Endodermal cell (in vitro differentiated cells): Measurements from ENCODE around the gene ARHGAP11B.
"Not testable (repeated sequence)": the region's sequence is repeated elsewhere in the genome, so short reads cannot be mapped to it uniquely, and the experiment has no call there.

Experiments used
- DNase-seq: peaks from one replicate; pipeline ENCODE4 v3.0.0-alpha.2; 2017
- H3K27ac ChIP-seq: 2 replicates; pipeline ENCODE4 v1.5.1; 2013; ENCODE audit warnings: mild to moderate bottlenecking, low read depth, low read length, moderate library complexity
- H3K27me3 ChIP-seq: 2 replicates; pipeline ENCODE4 v1.6.1; 2013; ENCODE audit warnings: mild to moderate bottlenecking, low read length, moderate library complexity; ENCODE audit not compliant: insufficient read depth, control insufficient read depth, poor library complexity, severe bottlenecking
- H3K36me3 ChIP-seq: 2 replicates; pipeline ENCODE4 v1.7.0; 2013; ENCODE audit warnings: mild to moderate bottlenecking, low read length, moderate library complexity; ENCODE audit not compliant: control insufficient read depth, insufficient read depth
- H3K4me1 ChIP-seq: one replicate; pipeline ENCODE4 v1.7.0; 2013; ENCODE audit warnings: low read length; ENCODE audit not compliant: control insufficient read depth, insufficient read depth
- H3K4me3 ChIP-seq: 2 replicates; pipeline ENCODE4 v1.5.1; 2013; ENCODE audit warnings: mild to moderate bottlenecking, low read length, moderate library complexity
- H3K9ac ChIP-seq: 2 replicates; pipeline ENCODE4 v1.6.1; 2013; ENCODE audit warnings: mild to moderate bottlenecking, low read length, moderate library complexity; ENCODE audit not compliant: poor library complexity, severe bottlenecking; ENCODE audit errors: extremely low read depth
- H3K9me3 ChIP-seq: 2 replicates; pipeline ENCODE4 v1.6.1; 2013; ENCODE audit warnings: mild to moderate bottlenecking, low read length, moderate library complexity; ENCODE audit not compliant: control insufficient read depth
- H3K27ac Mint-ChIP-seq: 2 replicates; pipeline ENCODE4 v1.8.0; 2020; ENCODE audit warnings: mixed read lengths
- H3K27me3 Mint-ChIP-seq: 2 replicates; pipeline ENCODE4 v1.8.0; 2021; ENCODE audit warnings: mild to moderate bottlenecking, mixed read lengths; ENCODE audit not compliant: insufficient read depth
- H3K36me3 Mint-ChIP-seq: 2 replicates; pipeline ENCODE4 v1.8.0; 2020; ENCODE audit warnings: low read depth, mixed read lengths
- H3K4me1 Mint-ChIP-seq: 2 replicates; pipeline ENCODE4 v1.8.0; 2020; ENCODE audit warnings: mixed read lengths
- H3K4me3 Mint-ChIP-seq: 2 replicates; pipeline ENCODE4 v1.8.0; 2020; ENCODE audit warnings: mild to moderate bottlenecking, moderate library complexity, mixed read lengths
- H3K9me3 Mint-ChIP-seq: 2 replicates; pipeline ENCODE4 v1.8.0; 2020; ENCODE audit warnings: mild to moderate bottlenecking, mixed read lengths
- CTCF ChIP-seq: fragments of 200-600 bp; sonication (generic); conservative IDR thresholded peaks from 2 replicates; pipeline ENCODE4 v1.5.0; 2021; ENCODE audit warnings: antibody characterized with exemption, mild to moderate bottlenecking
- WGBS, 2 experiments: methylation state at CpG; one replicate each; pipeline versions ENCODE4 v1.1.5 to v1.1.7; 2013; ENCODE audit warnings: missing lambda C conversion rate in 2 of 2, mixed read lengths in 1 of 2; ENCODE audit not compliant: insufficient coverage in 1 of 2, insufficient read length in 1 of 2; 5-methylcytosine and 5-hydroxymethylcytosine counted together

The ARHGAP11B gene

GRCh38 chr15:30661154-30661553, 35.2 kb downstream of the ARHGAP11B start:
- H3K36me3 Mint-ChIP-seq, H3K27ac Mint-ChIP-seq, H3K9me3 ChIP-seq, H3K27me3 Mint-ChIP-seq, H3K27ac ChIP-seq, H3K4me1 ChIP-seq, H3K4me3 Mint-ChIP-seq, H3K4me3 ChIP-seq, H3K4me1 Mint-ChIP-seq, H3K9ac ChIP-seq, DNase-seq, H3K27me3 ChIP-seq, H3K9me3 Mint-ChIP-seq: not testable (repeated sequence)
- peaks cover 38% of the 10 kb centered on the region for H3K36me3 ChIP-seq
- 80 to 83% methylated on average over 1 of the region's 1 CpG for WGBS, 2 experiments
- peak; percentile 75 for TF ChIP-seq CTCF

GRCh38 chr15:30669621-30670020, 43.7 kb downstream of the ARHGAP11B start:
- Mint-ChIP-seq H3K36me3 (peaks cover 30% of the 10 kb centered on the region), H3K27ac (peak overlapping the region; percentile 31)
- not testable (repeated sequence) for H3K4me1 Mint-ChIP-seq, H3K4me3 ChIP-seq, DNase-seq, H3K27me3 ChIP-seq, H3K9me3 ChIP-seq, H3K9ac ChIP-seq, H3K9me3 Mint-ChIP-seq, H3K27ac ChIP-seq, H3K27me3 Mint-ChIP-seq, H3K4me1 ChIP-seq, H3K4me3 Mint-ChIP-seq
- 87 to 94% methylated on average over 3 to 4 of the region's 4 CpGs for WGBS, 2 experiments
- H3K36me3 ChIP-seq, result peaks cover 62% of the 10 kb centered on the region

GRCh38 chr15:30670056-30670455, 44.1 kb downstream of the ARHGAP11B start:
- Histone ChIP-seq H3K9me3 (no peaks in the 10 kb centered on the region), H3K27me3 (no peaks in the 10 kb centered on the region), H3K27ac (no peak overlapping the region), H3K4me1 (no peaks in the 10 kb centered on the region), H3K36me3 (peaks cover 62% of the 10 kb centered on the region), H3K4me3 (no peak overlapping the region), H3K9ac (no peak overlapping the region)
- Mint-ChIP-seq H3K4me3 (no peak overlapping the region), H3K27ac (peak overlapping the region; percentile 31), H3K4me1 (peaks cover 2% of the 10 kb centered on the region), H3K9me3 (no peaks in the 10 kb centered on the region), H3K27me3 (no peaks in the 10 kb centered on the region), H3K36me3 (peaks cover 30% of the 10 kb centered on the region)
- DNase-seq, result no peak
- TF ChIP-seq CTCF, result no peak
- WGBS, 2 experiments, result 96 to 100% methylated on average over 2 of the region's 2 CpGs

- no peak for DNase-seq
- no peaks in the 10 kb centered on the region for H3K9me3 Mint-ChIP-seq
- Histone ChIP-seq H3K36me3 (peaks cover 53% of the 10 kb centered on the region), H3K27ac (no peak overlapping the region), H3K27me3 (no peaks in the 10 kb centered on the region), H3K9me3 (no peaks in the 10 kb centered on the region), H3K4me1 (no peaks in the 10 kb centered on the region), H3K9ac (no peak overlapping the region), H3K4me3 (no peak overlapping the region)
- H3K27ac Mint-ChIP-seq, result no peak overlapping the region
- H3K36me3 Mint-ChIP-seq, result peaks cover 35% of the 10 kb centered on the region
- no peaks in the 10 kb centered on the region for H3K27me3 Mint-ChIP-seq
- no peak overlapping the region for H3K4me3 Mint-ChIP-seq
- TF ChIP-seq CTCF, result no peak
- 100% methylated on average over 1 of the region's 1 CpG for WGBS, 2 experiments
- peaks cover 2% of the 10 kb centered on the region for H3K4me1 Mint-ChIP-seq
Observed at GRCh38 chr15:30671309-30671708, 45.4 kb downstream of the ARHGAP11B start.
